Activated CD4-positive, alpha-beta T cell treated with anti-CD3 and anti-CD28 coated beads for 4 hours (primary cell): ENCODE measurements around the gene NRM.
A peak's percentile ranks its signal among the peaks of the same experiment; 100 is the strongest.
"Not testable (repeated sequence)": the region's sequence is repeated elsewhere in the genome, so short reads cannot be mapped to it uniquely, and the experiment has no call there.

Source experiments
- DNase-seq, 2 donors: peaks; one replicate each; pipeline ENCODE4 v3.0.0-alpha.2; 2020

The NRM gene, protein sequence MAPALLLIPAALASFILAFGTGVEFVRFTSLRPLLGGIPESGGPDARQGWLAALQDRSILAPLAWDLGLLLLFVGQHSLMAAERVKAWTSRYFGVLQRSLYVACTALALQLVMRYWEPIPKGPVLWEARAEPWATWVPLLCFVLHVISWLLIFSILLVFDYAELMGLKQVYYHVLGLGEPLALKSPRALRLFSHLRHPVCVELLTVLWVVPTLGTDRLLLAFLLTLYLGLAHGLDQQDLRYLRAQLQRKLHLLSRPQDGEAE

DNA sequence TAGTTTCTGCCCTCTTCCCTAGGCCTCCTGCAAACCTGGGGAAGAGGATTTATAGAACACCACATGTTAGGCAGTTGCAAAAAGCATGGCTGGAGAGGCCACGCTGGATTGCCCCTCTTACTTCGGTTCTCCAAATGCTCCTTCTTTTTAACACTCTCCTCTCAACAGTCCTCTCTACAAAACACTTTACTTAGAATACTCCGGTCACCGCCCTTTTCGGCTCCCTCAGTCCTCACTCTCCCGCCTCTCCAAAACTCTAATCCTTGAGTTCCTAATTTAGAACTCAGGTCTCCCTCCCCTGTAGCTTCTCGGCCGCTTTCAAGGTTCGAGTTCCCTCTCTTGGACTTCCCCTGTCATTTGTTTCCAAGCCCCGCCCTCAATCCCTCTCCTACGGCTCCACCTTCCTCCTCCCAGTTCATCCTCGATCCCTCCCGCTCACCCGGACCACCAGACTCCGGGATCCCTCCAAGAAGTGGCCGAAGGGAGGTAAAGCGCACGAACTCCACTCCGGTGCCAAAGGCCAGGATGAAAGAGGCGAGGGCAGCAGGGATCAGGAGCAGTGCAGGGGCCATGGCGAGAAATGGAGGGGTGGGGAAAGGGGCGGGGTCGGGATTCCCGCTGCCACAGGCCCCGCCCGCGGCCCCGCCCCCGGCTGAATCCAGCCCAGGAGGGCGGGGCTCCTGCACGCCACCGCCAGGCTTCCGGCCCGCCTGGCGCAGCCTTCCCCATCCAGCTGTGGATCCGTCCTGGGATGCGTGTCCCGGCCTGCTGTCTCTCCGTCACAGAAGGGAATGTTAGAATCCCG lies at the start of gene NRM:
TSS of gene NRM (minus strand) at position 582 of the 805 bp plus-strand sequence. CDS start at position 572, 10 bp downstream.
- peak; percentile 78 for DNase-seq

DNA sequence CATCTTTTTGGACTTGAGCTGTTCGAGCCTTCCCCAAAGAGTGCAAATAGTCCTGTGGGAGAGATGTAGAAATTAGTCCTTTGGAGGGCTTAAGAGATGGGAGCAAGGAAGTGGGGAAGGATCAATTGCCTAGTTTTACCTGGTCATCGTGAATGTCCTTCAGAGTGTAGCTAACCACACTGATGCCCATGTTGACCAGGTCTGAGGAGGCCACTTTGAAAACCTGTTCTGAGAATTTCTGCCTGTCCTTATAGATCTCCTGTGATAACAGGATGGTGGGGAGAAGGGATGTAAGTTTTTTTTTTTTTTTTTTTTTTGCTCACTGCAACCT lies 49.7 kb upstream of the NRM start:
- no peak for DNase-seq

DNA sequence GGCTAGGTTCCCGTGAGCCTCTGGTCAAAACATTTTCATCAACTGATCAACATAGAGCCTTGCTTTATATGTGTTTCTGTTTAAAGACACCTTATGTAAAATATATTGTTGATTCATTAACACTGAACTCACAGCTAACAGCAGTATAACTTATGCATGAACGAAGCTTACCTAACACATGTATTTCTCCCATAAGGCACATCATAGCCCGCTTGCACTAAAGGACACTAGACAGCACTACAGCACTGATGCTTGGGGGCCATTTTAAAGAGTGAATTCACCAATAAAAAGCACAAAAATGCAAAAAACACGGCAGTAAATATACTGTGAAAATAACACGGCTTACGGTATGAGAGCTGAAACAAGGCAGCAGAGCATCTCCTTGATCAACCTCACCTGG lies 47.7 kb upstream of the NRM start:
- DNase-seq, result no peak

DNA sequence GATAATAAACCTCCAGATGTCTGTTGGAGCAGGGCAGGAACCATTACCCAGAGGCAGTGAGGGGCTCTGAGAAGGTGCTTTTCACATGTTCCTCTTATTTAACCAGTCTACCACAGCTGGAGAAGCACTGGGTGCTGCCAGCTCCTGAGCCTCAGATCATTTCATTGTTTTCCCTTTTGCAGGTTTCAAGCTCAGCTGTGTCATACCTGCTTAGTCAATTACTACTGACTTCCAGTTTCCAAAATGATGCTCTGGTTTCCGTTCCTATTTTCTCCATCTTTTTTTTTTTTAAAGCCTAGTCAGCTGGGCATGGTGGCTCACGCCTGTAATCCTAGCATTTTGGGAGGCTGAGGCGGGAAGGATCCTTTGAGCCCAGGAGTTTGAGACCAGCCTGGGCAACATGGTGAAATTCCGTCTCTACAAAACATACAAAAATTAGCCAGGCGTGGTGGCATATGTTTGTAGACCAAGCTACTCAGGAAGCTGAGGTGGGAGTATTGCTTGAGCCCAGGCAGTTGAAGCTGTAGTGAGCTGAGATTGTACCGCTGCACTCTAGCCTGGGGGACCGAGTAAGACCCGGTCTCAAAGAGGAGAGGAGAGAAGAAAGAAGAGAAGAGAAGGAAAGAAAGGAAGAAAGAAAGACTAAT lies 45.0 kb upstream of the NRM start:
- DNase-seq, result no peak

DNA sequence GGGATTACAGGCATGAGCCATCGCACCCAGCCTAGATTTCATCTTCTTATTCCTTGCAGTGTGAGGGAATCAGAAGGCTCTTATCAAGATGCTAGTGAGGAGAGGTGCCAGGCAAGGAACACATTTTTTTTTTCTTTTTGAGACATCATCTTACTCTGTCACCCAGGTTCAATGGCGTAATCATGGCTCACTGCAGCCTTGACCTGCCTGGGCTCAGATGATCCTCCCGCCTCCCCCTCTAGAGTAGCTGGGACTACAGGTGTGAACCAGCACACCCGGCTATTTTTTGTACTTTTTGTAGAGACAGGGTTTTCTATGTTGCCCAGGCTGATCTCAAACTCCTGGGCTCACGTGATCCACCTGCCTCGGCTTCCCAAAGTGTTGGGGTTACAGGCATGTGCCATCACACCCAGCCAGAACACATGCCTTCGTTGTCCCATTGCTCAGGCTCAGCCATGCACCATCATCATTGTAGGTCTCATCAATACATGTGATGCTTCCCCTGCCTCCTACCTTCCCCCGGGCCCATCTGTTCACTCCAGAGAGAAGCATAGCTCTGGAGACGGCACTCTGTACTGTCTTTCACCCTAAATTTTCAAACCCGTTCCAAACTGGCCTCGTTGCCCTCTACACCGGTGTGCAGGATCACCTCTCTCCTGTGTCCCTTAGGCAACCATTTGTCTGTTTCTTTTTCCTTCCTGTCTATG lies 41.6 kb upstream of the NRM start:
- DNase-seq, result no peak

DNA sequence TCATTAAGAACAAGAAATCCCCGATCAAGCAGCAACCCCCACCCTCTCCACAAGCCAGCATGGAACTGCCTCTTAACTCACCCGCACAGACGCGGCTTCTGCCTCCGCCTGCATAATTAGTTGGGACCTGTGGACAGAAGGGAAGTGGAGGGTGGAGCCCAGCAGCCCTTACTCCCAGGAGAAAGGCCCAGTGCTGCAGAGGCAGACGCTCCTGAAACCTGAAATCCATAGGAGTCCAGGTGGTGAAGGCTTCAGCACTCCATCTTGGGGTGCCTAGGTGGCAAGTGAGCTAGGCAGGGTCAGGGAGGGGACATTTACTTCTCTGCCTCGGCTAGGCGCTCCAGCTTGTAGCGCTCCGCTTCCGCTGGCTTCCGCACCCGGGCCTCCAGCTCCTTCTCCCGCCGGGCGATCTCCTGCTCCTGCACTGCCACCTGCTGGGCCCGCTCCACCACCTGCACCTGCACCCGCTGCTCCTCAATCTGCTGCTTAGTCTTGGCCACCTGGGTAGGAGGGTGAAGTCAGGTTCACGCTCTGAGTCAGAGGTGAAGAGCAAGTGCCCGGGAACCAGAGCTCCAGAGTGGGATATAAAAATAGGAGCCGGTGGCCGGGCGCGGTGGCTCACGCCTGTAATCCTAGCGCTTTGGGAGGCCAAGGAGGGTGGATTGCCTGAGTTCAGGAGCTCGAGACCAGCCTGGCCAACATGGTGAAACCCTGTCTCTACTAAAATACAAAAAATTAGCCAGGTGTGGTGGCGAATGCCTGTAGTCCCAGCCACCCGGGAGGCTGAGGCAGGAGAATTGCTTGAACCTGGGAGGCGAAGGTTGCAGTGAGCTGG lies 40.0 kb upstream of the NRM start:
- peak; percentile 84 to 86 for DNase-seq

DNA sequence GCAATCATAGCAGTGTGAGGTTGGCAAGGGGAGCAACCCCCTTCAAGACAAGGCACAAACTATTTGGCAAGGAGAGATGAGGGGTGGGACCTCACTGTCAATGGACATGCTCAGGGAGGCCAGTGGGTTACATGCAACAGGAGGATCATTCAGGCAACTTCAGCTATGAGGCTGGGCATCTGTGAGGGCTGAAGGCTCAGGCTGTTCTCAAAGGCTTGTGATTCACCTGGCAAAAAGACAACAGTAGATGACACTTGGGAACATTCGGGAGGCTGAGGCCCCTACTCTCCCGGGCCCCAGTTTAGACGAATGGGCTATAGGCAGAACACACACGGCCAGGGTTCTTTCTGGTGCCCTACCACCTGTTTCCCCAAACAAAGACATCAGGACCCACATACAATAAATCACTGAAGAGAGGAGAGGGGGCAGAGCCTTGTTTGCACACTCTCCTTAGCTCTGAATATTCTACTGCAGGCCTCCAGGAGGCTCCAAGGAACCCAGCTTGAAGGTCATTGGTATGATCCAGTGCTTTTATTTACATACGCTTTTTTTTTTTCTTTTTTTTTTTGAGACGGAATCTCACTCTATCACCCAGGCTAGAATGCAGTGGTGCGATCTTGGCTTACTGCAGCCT lies 37.3 kb upstream of the NRM start:
- DNase-seq, result no peak

DNA sequence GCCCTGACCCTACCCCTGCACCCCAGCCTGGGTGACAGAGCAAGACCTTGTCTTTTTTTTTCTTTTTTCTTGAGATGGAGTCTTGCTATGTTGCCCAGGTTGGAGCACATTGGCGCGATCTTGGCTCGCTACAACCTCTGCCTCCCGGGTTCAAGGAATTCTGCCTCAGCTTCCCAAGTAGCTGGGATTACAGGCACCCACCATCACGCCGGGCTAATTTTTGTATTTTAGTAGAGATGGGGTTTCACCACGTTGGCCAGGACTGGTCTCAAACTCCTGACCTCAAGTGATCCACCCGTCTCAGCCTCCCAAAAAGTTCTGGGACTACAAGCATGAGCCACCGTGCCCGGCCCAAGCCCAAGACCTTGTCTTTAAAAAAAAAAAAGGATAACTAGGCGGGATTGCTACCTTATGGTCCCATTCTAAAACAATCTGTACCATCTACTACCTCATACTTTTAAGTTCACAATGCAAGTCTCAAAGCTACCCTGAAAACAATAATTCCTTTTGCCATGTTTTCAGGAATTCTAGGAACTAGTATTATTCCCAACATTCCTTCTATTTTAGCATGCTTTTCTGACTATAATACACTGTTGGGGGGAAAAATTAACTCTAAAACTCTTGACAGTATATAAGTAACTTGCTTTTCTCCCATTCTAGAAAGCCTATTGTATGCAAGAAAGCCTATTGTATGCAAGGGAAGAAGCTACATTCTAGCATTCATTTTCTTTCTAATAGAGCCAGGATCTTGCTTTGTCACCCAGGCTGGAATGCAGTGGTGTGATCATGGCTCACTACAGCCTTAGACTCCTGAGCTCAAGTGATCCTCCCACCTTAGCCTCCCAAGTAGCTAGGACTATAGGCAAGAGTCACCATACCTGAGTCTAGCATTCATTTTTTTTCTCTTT lies 36.0 kb upstream of the NRM start:
- no peak for DNase-seq

DNA sequence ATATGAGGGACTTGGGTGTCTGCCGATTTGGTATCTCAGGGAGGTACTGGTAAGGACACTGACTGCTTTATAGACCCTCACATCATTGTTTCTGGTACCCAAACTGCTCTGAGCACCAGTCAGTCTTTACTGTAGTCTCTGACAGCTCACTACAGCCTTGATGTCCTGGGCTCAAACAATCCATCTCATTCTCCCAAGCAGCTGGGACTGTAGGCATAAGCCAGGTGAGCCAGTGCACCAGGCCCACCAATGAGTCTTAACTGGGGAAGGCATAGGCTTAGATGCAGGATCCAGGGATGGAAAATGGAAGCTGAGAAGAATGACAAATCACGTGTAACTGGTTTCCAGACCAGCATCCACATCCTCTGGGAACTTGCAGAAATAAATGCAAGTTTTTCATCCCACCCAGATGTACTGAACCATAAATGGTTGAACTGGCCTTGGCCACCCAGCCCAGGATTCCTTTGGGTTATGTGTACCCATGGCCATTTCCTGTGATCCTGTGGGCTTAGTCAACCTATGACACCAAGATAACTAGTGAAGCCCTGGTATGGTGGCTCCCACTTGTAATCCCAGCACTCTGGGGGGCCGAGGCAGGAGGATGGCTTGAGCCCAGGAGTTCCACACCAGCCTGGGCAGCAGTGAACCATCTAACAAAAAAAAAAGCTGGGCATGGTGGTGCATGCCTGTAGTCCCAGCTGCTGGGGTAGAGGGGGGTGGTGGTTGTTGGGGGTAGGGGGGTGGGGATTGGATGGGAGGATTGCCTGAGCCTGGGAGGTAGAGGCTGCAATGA lies 35.1 kb upstream of the NRM start:
- no peak for DNase-seq

DNA sequence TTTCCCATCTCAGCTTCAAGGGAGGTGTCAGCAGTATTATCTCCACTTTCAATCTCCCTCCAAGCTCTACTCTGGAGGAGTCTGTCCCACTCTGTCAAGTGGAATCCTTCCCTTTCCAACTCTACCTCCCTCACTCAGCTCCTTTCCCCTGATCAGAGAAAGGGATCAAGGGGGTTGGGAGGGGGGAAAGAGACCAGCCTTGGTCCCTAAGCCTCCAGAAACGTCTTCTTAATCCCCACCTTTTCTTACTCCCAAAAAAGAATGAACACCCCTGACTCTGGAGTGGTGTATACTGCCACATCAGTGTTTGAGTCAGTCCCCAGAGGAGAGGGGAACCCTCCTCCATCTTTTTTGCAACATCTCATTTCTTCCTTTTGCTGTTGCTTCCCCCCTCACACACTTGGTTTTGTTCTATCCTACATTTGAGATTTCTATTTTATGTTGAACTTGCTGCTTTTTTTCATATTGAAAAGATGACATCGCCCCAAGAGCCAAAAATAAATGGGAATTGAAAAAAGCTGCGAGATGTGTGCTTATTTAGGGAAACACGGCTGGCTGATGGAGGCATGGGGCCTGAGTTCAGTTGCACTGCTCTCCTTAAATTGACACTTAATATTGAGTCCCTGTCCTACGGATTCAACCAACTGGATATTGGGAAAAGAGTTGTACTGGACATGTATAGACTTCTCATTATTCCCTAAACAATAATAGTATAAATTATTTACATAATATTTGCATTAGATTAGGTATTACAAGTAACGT lies 34.3 kb upstream of the NRM start:
- DNase-seq, result no peak

DNA sequence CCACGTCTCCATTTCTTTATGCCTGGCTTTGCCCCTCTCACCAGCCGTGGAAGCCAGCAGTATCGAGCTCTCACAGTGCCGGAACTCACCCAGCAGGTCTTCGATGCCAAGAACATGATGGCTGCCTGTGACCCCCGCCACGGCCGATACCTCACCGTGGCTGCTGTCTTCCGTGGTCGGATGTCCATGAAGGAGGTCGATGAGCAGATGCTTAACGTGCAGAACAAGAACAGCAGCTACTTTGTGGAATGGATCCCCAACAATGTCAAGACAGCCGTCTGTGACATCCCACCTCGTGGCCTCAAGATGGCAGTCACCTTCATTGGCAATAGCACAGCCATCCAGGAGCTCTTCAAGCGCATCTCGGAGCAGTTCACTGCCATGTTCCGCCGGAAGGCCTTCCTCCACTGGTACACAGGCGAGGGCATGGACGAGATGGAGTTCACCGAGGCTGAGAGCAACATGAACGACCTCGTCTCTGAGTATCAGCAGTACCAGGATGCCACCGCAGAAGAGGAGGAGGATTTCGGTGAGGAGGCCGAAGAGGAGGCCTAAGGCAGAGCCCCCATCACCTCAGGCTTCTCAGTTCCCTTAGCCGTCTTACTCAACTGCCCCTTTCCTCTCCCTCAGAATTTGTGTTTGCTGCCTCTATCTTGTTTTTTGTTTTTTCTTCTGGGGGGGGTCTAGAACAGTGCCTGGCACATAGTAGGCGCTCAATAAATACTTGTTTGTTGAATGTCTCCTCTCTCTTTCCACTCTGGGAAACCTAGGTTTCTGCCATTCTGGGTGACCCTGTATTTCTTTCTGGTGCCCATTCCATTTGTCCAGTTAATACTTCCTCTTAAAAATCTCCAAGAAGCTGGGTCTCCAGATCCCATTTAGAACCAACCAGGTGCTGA lies 33.3 kb upstream of the NRM start:
- DNase-seq, result not testable (repeated sequence)

DNA sequence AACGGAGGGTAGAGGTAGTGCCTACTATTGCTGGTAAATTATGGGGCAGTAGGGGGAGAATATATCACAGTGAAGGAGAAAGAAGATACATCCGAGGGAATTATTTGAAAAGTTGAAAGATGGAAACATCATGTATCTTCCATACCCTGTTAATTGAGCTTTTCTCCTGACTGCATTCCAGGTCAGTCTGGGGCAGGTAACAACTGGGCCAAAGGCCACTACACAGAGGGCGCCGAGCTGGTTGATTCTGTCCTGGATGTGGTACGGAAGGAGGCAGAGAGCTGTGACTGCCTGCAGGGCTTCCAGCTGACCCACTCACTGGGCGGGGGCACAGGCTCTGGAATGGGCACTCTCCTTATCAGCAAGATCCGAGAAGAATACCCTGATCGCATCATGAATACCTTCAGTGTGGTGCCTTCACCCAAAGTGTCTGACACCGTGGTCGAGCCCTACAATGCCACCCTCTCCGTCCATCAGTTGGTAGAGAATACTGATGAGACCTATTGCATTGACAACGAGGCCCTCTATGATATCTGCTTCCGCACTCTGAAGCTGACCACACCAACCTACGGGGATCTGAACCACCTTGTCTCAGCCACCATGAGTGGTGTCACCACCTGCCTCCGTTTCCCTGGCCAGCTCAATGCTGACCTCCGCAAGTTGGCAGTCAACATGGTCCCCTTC lies 32.5 kb upstream of the NRM start:
- not testable (repeated sequence) for DNase-seq

DNA sequence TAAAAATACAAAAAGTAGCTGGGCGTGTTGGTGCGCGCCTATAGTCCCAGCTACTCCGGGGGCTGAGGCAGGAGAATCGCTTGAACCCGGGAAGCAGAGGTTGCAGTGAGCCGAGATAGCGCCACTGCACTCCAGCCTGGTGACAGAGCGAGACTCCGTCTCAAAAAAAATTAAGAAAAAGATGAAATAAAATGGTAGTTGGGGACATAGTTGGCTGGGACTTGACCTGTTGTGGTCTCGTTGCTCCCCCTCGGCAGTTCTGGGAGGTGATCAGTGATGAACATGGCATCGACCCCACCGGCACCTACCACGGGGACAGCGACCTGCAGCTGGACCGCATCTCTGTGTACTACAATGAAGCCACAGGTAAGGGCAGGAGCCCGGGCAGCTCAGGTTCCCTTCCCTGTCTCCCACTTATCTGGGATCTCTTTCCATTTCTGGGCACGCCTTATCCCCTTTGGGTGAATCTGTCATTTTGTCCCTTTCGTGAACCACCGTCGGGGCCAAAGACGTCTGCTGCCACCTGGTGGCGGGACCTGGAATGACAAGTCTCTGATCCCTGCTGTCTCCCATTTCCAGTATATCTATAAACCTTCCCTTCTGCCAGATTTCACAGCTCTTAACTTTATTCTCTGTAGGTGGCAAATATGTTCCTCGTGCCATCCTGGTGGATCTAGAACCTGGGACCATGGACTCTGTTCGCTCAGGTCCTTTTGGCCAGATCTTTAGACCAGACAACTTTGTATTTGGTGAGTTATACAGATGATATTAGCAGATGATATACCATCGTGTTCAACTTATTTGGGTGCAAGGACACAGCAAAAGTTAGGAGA lies 31.7 kb upstream of the NRM start:
- DNase-seq, result peak; percentile 77 to 86

DNA sequence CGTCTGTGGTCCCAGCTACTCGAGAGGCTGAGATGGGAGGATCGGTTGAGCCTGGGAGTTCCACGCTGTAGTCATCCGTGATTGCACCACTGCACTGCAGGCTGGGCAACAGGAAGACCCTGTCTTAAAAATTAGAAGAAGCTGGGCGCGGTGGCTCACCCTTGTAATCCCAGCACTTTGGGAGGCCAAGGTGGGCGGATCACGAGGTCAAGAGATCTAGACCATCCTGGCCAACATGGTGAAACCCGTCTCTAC lies 31.2 kb upstream of the NRM start:
- not testable (repeated sequence) for DNase-seq

DNA sequence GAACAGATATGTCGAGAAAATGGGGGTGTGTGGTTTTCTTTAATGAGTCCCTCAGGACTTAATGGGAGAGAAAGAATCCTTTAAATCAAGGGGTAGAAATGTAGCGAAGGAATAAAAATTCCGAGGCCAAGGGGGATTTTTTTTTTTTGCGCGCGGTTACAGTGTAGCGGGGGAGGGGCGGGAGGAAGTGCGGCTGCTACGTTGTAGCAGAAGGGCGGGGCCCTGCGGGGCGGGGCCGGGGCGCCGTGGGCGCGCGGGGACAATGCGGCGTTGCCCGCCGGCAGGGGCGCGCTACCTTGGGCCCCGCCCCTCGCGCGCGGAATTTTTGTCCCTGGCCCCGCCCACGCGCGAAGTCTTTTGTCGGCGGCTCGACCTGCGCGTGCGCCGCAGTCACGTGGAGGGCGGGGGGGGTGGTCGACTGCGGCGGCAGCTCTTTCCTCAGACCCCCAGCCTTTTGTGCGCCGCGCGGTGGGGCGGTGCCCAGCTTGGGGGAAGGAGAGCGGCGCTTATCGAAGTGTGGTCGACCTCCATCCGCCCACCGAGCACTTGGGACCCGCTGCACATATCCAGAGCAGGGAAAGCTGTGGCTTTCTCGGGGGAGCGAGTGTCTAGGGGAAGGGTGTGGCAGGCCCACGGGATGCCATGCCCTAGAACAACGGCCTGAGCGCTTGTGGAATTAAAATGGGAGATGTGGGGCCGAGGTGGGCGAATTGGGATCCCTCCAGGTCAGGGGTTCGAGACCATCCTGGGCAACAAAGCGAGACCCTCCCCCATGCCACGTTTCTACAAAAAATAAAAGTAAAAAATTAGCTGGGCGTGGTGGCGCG lies 30.6 kb upstream of the NRM start:
- peak; percentile 98 for DNase-seq

DNA sequence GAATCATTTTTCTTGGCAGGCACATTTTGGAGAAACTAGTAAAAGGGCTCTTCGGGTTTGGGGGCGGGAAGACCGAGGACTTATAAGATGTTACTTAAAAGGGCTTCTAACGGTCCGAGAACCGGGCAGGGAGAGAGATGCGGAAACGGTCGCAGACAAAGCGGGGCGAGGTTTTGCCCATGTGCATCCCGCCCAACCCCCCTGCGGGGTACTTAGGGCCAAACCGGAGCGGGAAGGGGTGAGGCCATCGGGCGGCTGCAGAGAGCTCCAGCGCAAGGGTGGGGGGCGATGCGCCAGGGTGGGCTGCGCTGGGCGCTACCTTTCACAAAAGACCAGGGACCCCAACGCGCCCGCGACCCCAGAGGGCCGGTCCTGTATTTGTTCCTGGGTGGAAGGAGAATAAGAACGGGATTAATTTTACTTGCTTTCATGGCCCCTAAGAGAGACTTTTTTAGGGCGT lies 30.0 kb upstream of the NRM start:
- peak; percentile 51 to 65 for DNase-seq
